HS-5 (cell line): Measurements from ENCODE around the gene LHX1.

Source experiments
- DNase-seq: peaks from one replicate; pipeline ENCODE4 v3.0.0-alpha.2; 2012; ENCODE audit warnings: low read depth

Gene LHX1

GRCh38 chr17:36939052-36939801, 2.0 kb downstream of the LHX1 start:
- DNase-seq: no peak

DNA sequence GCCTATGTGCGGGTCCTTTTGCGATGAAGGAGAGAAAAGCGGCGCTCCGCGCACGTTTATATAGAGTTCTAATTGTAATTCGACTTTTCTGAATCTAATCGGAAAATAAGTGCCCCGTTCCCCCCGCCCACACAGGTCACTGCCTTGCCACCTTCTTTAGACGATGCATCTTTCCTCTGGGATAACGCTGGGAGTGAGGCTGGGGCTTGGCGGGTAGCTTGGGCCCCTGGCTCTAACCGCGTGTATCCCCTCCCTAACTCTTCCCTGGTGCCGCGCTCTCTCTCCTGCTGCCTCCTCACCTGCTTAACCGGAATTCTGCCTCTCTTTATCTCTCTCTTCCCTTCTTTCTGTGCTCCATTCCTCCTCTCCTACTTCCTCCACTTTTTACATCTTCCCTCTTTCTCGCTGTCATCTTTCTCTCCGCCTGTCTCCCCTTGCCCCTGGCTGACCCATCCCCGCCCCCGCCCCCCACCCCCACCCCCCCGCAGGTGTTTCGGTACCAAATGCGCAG, 2.6 kb downstream of the LHX1 start:
- no peak for DNase-seq

GRCh38 chr17:36940313-36941264, 3.3 kb downstream of the LHX1 start:
- DNase-seq: no peak

GRCh38 chr17:36941265-36942010, 4.2 kb downstream of the LHX1 start:
- DNase-seq: no peak

DNA sequence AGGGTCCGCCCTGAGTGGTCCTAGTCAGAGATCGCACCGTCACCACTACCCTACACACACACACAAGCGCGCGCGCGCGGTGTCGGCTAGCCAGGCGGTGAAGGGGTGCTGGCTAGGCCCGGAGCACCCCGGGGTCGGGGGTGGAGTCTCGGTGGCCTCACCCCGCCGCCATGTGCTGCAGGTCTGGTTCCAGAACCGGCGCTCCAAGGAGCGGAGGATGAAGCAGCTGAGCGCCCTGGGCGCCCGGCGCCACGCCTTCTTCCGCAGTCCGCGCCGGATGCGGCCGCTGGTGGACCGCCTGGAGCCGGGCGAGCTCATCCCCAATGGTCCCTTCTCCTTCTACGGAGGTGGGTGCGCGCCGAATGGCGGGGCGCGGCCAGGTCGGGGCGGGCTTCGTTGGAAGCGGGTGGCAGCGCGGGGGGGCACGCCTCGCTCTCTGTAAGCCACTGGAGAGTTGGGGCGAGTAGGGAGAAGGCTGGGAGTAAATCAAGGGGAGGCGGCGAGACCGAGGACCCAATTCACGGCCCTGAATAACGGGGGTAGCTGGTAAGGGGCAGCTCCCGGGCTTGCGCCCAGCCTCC, 4.8 kb downstream of the LHX1 start:
- no peak for DNase-seq

- no peak for DNase-seq
Measured at GRCh38 chr17:36942631-36943125, 5.4 kb downstream of the LHX1 start.

GRCh38 chr17:36943250-36944191, 6.2 kb downstream of the LHX1 start:
- no peak for DNase-seq

GRCh38 chr17:36944553-36944952, 7.3 kb downstream of the LHX1 start:
- no peak for DNase-seq

- no peak for DNase-seq
Measured at GRCh38 chr17:36945140-36945539, 7.9 kb downstream of the LHX1 start.

DNA sequence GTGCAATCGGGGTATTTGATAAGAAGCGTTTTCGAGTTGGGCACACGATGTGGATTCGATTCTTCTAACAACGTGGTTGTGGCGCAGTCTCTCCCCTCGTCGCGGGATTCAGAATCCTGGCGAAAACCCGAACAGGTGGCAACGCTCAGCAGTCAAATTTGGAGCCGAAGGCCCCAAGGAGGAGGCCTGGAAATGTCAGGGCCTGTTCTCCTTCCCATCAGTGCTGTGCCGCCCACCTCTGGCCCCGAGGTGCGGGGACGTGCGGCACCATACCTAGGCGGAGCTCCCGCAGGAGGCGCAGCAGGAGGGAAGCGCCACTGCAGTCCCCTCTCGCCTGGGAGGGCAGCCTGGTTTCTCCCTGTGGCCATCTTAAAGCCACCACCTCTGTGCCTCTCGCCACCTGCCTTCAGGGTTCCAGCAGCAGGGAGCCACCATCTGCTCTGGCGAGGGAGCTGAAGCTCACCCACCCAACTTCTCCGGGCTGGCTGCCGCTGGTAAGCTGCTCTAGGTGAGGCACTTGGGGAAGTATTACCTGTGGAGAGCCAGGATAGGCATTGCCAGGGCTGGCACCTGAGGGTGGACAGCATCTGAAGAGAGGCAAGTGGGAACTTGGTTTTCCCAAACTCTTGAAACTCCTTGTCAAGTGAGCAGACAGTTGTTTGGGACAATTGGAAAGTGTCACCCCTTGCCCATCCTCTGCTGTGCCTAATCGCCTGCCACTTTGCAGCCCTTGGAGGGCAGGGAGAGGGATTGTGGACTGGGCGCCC, 8.9 kb downstream of the LHX1 start:
- DNase-seq: no peak

GRCh38 chr17:36946726-36947091, 9.4 kb downstream of the LHX1 start:
- DNase-seq: no peak

DNA sequence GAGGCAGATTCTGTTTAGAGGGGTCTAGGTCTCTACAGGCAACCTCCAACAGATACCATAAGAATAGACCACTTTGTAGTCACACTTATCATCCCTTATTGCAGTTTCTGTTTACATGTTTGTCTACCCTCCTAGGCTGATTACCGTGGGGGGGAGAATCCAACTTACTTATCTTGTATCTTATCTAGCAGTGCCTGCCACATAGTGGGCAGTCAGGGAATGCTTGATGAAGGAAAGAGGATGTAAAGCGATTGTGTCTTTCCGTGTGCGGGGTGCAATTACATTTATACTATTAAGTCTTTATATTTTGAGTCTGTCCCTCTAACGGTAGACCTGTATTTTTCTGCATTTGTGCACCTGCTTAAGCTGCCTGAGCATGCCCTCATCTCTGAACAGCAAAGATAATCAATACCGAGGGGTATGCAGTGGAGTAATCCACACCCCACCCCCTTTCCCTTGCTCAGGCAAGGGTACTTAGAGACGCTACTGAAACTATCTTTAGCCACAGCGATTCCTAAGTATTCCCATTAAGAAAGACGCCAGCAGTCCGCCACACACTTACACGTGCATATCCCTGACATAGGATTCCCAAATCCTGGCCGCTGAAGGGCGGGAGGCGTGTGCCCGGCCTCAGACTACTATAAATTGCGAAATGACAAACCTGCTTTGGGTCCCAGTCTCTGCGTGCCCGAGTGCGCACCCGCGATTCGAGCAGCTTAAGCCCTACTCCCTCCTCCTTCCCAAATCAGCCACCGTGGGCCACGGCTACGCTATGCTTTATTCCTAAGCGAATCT, 10.8 kb downstream of the LHX1 start:
- DNase-seq: no peak

- DNase-seq: peak; percentile 63
Measured at GRCh38 chr17:36948717-36949460, 11.6 kb downstream of the LHX1 start, which contains the start of gene AATF. Gene AATF, plus strand, starts transcription at chr17:36948954. Its CDS starts 172 bp downstream, at chr17:36949126.

DNA sequence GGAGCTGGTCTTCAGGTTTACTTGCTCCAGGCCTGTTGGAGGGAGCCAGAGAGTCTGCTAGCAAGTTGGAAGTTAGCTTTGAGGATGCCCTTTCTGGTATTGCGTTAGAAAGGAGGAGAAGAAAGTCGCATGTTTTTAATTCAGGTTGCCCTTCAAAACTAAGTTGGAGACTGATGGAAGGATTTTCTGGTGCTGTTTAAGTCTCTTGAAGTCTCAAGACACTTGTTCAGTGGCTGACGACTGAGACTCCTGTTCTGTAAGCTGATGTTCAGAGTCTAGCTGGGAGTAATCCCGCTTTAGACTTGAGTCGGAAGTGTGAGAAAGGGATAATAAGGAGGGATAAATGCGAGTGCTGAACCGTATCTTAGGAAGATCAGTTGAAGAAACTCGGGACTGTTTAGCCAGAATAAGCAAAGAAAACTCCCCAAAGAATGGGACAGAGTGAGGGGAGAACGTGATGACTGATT, 12.2 kb downstream of the LHX1 start:
- DNase-seq: peak; percentile 5

DNA sequence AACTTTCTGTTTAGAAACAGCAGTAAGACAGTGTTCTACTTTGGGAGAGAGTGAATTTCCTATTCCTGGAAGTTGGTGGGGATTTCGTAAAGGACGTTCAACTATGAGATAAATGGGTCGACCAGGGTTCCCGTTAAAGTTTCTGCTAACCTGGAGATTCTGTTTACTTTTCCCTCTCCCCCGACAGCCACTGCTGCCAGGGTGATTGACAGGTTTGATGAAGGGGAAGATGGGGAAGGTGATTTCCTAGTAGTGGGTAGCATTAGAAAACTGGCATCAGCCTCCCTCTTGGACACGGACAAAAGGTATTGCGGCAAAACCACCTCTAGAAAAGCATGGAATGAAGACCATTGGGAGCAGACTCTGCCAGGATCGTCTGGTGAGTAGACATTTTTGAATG, 12.8 kb downstream of the LHX1 start:
- no peak for DNase-seq

- no peak for DNase-seq
Measured at GRCh38 chr17:36951084-36951789, 14.0 kb downstream of the LHX1 start.

DNA sequence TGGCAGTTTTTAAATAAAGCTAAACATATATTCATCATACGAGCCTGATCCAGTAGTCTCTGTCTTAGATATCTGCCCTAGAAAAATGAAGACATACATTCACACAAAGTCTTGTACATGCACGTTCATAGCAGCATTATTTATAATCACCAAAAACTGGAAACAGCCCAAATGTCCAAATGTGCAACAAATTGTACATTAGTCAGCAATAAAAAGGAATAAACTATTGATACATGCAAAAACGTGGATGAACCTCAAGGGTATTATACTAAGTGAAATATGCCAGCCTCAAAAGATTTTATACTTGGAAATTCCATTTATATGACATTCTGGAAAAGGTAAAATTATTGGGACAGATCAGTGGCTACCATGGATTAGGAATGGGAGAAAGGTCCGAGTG, 34.2 kb downstream of the LHX1 start:
- DNase-seq: no peak
